Activated naive CD8-positive, alpha-beta T cell (primary cell): ENCODE measurements around the gene NEBL.
"Not testable (repeated sequence)": the region's sequence is repeated elsewhere in the genome, so short reads cannot be mapped to it uniquely, and the experiment has no call there.

Experiments used
- H3K27ac Mint-ChIP-seq: one replicate; pipeline ENCODE4 v1.8.0; 2021; ENCODE audit warnings: mixed read lengths
- H3K27me3 Mint-ChIP-seq: one replicate; pipeline ENCODE4 v1.8.0; 2021; ENCODE audit warnings: mixed read lengths
- H3K36me3 Mint-ChIP-seq: one replicate; pipeline ENCODE4 v1.8.0; 2021; ENCODE audit warnings: mixed read lengths
- H3K4me1 Mint-ChIP-seq: one replicate; pipeline ENCODE4 v1.8.0; 2021; ENCODE audit warnings: low read depth, mixed read lengths
- H3K4me3 Mint-ChIP-seq: one replicate; pipeline ENCODE4 v1.8.0; 2021; ENCODE audit warnings: mild to moderate bottlenecking, mixed read lengths
- H3K9me3 Mint-ChIP-seq: one replicate; pipeline ENCODE4 v1.8.0; 2021; ENCODE audit warnings: low read depth, mixed read lengths

NEBL gene, protein sequence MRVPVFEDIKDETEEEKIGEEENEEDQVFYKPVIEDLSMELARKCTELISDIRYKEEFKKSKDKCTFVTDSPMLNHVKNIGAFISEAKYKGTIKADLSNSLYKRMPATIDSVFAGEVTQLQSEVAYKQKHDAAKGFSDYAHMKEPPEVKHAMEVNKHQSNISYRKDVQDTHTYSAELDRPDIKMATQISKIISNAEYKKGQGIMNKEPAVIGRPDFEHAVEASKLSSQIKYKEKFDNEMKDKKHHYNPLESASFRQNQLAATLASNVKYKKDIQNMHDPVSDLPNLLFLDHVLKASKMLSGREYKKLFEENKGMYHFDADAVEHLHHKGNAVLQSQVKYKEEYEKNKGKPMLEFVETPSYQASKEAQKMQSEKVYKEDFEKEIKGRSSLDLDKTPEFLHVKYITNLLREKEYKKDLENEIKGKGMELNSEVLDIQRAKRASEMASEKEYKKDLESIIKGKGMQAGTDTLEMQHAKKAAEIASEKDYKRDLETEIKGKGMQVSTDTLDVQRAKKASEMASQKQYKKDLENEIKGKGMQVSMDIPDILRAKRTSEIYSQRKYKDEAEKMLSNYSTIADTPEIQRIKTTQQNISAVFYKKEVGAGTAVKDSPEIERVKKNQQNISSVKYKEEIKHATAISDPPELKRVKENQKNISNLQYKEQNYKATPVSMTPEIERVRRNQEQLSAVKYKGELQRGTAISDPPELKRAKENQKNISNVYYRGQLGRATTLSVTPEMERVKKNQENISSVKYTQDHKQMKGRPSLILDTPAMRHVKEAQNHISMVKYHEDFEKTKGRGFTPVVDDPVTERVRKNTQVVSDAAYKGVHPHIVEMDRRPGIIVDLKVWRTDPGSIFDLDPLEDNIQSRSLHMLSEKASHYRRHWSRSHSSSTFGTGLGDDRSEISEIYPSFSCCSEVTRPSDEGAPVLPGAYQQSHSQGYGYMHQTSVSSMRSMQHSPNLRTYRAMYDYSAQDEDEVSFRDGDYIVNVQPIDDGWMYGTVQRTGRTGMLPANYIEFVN

DNA sequence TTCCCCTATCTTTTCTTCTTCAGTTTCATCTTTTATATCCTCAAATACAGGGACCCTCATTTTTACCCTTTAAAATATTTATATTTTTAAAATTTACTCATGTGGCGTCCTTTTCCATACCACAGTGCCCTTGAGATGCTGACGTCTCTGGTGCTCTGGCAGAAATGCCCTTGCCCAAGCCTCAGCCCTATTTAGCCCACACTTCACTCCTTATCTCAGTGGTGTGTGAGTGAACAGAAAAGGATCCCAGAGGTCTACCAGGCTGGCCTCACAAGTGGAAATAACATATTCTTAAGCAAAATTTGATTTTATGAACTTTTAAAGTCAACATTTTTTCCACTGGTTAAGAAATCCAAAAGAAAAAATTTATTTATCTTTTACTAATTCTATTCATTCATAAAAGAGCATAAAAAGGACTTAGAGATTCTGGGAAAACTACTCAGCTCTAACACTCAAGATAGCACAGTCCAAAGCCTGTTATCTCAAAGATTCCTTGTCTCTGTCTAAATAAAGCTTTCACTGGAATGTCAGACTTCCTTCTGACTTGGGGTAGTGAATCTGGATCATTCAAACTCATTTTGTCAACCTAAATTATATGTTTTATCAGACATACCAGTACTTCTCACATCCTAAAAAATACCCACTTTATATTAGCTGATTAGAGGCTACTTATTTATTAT is at the start of gene NEBL:
NEBL (minus strand) TSS at position 166 of the 680 bp plus-strand sequence; CDS start at position 60, 106 bp downstream.
- no peaks in the 10 kb centered on the region for H3K9me3 Mint-ChIP-seq
- no peak within 1 kb of the TSS for H3K4me3 Mint-ChIP-seq
- no peak within 1 kb of the TSS for H3K27ac Mint-ChIP-seq
- H3K27me3 Mint-ChIP-seq = no peaks in the 10 kb centered on the region
- H3K36me3 Mint-ChIP-seq = no peaks in the 10 kb centered on the region
- no peaks in the 10 kb centered on the region for H3K4me1 Mint-ChIP-seq

DNA sequence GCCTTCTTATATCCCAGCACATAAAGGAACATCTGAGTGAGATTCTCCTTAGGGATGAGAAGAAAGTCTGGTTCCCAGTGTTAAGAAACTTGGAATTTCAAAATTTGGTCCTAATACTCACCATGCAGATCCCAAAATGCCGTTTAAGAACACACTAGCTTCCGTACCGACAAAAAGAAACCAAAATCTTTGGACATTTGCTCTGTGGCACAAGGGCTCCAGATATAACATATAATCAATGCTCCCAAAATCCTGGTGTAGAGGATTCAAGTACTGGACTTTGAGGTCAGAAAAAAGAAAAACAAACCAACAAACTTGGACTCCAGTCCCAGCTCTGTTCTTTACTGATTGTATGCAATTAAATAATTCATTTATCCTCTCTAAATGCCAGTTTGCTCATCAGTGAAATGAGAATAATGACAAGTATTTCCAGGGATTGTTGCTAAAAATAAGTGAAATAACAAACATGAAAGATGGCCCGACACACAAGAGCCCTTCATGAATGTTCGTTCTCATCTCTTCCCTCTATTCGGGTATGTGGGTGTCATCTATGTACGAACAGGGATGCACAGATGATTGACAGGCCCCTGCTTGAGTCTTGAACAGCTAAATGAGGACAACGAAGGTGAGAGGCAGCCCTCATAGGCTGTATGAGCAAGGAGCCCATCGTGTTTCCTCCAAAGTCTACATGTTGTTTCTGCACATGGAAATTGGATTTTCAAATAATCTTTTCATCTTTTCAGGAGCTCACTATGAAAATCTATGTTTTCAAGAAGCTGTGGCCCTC is 48.6 kb upstream of the NEBL start:
- Mint-ChIP-seq H3K27me3 (no peaks in the 10 kb centered on the region), H3K27ac (no peak overlapping the region), H3K4me3 (no peak overlapping the region), H3K4me1 (peaks cover 3% of the 10 kb centered on the region), H3K36me3 (no peaks in the 10 kb centered on the region), H3K9me3 (no peaks in the 10 kb centered on the region)

DNA sequence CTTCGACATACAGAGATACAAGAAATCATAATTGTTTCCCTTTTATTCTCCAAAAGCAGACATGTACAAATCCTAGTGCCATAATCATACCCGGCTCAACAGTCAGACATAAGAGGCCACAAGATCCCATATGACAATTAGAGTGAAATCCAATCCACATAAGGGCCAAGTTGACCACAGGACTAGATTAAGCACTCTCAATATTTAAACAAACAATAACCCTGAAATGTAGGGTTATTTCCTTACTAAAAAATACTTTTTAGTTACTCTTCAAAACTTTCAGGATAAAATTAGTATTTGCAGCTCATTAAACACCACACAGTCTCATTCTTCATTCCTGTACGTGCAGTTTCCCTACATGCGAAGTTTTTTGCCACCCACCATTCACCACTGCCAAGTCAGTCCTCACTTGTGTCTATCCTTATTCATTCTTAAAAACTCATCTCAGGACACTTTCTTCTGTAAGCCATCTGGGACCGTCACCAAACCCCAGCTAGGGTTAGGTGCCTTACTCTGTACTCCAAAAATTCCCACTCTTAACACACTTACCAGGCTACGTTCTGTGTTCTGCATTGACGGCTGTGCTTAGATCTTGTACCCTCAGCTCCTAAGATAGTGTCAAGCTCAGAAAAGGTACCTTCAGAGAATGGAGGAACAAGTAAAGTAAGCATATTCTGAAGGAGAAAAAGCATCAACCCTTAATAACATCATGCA is 47.8 kb upstream of the NEBL start:
- H3K36me3 Mint-ChIP-seq = no peaks in the 10 kb centered on the region
- H3K27ac Mint-ChIP-seq = no peak overlapping the region

DNA sequence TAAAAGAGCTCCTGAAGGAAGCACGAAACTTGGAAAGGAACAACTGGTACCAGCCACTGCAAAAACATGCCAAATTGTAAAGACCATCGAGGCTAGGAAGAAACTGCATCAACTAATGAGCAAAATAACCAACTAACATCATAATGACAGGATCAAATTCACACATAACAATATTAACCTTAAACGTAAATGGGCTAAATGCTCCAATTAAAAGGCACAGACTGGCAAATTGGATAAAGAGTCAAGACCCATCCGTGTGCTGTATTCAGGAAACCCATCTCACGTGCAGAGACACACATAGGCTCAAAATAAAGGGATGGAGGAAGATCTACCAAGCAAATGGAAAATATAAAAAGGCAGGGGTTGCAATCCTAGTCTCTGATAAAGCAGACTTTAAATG is 42.3 kb upstream of the NEBL start:
- not testable (repeated sequence) for H3K4me1 Mint-ChIP-seq, H3K27me3 Mint-ChIP-seq, H3K4me3 Mint-ChIP-seq, H3K9me3 Mint-ChIP-seq, H3K27ac Mint-ChIP-seq, H3K36me3 Mint-ChIP-seq

More for the DNA sequence above, 47.8 kb upstream of the NEBL start:
- Mint-ChIP-seq H3K4me3 (no peak overlapping the region), H3K27me3 (no peaks in the 10 kb centered on the region), H3K4me1 (peaks cover 3% of the 10 kb centered on the region), H3K9me3 (no peaks in the 10 kb centered on the region)

DNA sequence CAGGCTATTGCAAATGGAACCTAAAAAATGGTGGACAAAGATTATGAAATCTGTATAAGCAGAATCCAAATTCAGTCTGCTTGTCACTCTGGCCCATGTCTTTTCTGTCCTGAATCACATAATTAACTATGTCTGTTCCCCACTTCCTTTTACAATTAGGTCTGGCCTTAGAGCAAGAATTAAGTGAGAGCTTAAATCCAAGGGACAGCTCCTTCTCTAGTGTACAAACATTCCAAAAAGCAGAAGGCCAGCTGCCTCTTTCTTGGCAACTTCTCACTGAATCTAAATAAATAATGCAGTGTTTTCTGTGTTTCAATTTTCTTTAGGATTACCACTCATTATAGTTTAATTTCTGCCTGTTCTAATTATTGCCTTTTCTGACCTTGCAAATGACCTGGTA is 39.3 kb upstream of the NEBL start:
- no peak overlapping the region for H3K4me3 Mint-ChIP-seq
- H3K9me3 Mint-ChIP-seq = peaks cover 3% of the 10 kb centered on the region
- H3K27me3 Mint-ChIP-seq = no peaks in the 10 kb centered on the region
- H3K4me1 Mint-ChIP-seq = no peaks in the 10 kb centered on the region
- H3K27ac Mint-ChIP-seq = no peak overlapping the region
- no peaks in the 10 kb centered on the region for H3K36me3 Mint-ChIP-seq

DNA sequence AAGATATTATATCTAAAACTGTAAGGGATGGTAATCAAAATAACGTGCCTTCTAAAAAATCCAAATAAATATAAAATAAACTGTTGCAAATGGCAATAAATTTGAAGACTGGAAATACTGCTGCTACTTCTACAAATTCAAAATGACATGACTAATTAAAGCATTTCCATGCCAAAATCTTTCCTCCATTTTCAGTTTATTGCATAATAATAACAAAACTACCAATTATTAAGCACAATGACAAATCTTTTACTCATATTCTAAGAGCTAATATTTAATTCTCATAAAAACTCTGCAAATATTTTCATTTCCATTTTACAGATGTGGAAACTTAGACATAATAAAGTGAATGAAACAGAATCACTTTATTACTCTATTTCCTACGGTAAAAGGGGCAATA is 38.8 kb upstream of the NEBL start:
- Mint-ChIP-seq H3K9me3 (peaks cover 3% of the 10 kb centered on the region), H3K36me3 (no peaks in the 10 kb centered on the region), H3K27me3 (no peaks in the 10 kb centered on the region), H3K27ac (no peak overlapping the region), H3K4me3 (no peak overlapping the region), H3K4me1 (no peaks in the 10 kb centered on the region)

DNA sequence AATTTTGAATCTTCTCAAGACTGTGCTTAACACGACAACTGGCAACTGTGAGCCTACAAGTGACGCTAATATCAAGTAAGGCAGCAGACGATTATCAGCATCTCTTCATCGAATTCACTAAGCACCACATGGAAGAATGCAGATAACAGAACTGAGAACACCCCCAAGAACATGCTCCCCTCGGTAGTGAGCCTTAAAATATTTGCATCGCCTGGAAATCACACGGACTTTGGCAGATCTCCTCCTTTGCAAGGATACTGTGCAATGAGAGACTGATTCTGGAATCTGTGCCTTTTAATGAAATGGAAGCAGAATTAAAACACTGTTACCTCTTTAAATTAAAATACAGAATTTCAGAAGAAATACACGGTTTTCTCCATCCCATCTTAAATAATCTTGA is 38.2 kb upstream of the NEBL start:
- no peaks in the 10 kb centered on the region for H3K27me3 Mint-ChIP-seq
- H3K27ac Mint-ChIP-seq = no peak overlapping the region
- no peak overlapping the region for H3K4me3 Mint-ChIP-seq
- peaks cover 3% of the 10 kb centered on the region for H3K9me3 Mint-ChIP-seq
- H3K4me1 Mint-ChIP-seq = no peaks in the 10 kb centered on the region
- H3K36me3 Mint-ChIP-seq = no peaks in the 10 kb centered on the region

DNA sequence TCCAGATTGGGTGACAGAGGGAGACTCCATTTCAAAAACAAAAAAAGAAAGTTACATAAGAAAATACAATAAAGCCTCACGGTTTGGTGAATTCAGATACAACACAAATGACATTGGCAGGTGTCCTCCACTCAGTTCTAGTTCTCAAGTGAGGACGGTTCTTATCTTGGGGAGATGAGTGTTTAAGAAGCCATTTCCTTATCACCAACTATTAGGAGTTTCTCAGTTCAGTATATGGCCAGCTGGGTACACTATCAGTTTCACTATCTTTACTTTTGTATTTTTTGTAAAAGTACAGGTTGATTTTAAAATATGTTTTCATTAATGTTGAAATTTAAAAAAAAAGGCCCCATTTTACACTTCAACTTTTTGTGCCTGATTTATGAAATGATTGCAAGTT is 36.6 kb upstream of the NEBL start:
- Mint-ChIP-seq H3K36me3 (no peaks in the 10 kb centered on the region), H3K9me3 (peaks cover 3% of the 10 kb centered on the region), H3K27ac (no peak overlapping the region), H3K4me3 (no peak overlapping the region), H3K27me3 (no peaks in the 10 kb centered on the region), H3K4me1 (no peaks in the 10 kb centered on the region)

DNA sequence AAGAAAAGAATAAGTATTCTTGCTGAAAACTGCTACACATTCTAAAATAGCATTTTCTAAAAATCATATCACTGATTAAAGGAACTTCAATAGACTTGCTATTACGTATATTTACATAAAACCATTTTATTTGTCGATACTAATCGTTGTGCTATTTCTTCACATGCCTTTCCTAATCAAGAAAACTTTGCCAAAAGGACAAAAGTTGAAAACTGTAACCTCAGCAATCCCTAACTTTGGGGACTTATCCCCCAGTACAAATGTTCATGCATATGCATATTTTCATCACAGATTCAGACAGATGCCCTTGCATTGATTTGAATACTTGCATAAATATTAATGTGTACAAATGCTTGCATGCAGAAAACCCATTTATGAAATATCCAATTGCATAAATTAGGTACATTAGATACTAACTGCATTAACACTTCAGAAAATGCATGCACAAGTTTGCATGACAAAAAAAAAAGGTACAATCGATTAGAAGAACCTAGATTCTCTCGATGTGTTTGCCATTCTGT is 35.6 kb upstream of the NEBL start:
- no peaks in the 10 kb centered on the region for H3K36me3 Mint-ChIP-seq

DNA sequence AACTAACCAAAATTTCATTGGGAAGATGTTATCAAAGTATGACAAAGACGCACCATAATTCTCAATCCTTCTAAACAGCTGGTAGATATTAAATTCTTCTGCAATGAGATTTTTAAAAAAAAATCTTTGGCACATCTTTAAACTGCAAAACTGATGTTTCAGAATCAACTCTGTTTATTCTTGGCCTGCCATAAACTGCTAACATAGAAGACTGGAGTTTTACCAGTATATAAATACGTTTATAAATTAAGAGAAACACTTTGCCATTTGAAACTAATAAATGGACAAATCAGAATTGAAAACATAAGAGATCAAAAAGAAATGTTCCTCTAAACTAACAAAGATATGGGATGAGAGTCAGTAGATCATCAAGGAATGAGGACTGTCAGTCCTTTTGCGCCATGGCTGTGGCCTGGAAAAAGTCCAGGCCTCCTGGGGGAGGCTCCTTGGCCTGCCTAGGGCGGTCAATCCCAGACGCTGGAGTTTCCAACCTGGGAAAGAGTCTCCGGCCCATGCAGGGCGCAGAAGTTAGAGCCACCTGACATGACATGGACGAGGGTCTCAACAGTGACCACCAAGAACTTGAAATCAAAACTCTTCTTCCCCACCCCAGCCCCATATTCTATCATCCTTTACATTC is 34.2 kb upstream of the NEBL start:
- no peak overlapping the region for H3K4me3 Mint-ChIP-seq
- no peaks in the 10 kb centered on the region for H3K36me3 Mint-ChIP-seq
- H3K4me1 Mint-ChIP-seq = no peaks in the 10 kb centered on the region
- H3K9me3 Mint-ChIP-seq = peaks cover 3% of the 10 kb centered on the region
- H3K27me3 Mint-ChIP-seq = no peaks in the 10 kb centered on the region
- H3K27ac Mint-ChIP-seq = no peak overlapping the region

More for the DNA sequence above, 35.6 kb upstream of the NEBL start:
- Mint-ChIP-seq H3K27me3 (no peaks in the 10 kb centered on the region), H3K27ac (no peak overlapping the region), H3K4me1 (no peaks in the 10 kb centered on the region), H3K4me3 (no peak overlapping the region), H3K9me3 (peaks cover 3% of the 10 kb centered on the region)

DNA sequence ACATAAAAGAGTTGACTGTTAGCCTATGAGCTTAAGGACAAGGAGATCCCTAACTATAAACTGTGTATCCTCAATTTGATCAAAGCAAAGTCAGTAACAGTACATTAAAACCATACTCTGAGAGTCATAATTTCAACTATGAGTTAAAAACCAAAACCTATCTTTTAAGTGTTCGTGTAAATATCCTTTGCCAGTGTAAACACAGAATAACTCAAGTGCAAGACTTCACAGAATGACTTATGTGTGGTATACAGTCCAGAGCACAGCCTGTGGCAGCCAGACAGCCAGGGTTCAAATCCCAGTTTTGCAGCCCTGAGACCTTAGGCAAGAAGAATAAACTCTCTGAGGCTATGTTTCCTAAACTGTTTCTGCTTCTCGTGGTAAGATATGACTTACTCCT is 30.3 kb upstream of the NEBL start:
- Mint-ChIP-seq H3K4me3 (no peak overlapping the region), H3K9me3 (peaks cover 3% of the 10 kb centered on the region), H3K27ac (no peak overlapping the region), H3K4me1 (no peaks in the 10 kb centered on the region), H3K27me3 (no peaks in the 10 kb centered on the region), H3K36me3 (no peaks in the 10 kb centered on the region)

DNA sequence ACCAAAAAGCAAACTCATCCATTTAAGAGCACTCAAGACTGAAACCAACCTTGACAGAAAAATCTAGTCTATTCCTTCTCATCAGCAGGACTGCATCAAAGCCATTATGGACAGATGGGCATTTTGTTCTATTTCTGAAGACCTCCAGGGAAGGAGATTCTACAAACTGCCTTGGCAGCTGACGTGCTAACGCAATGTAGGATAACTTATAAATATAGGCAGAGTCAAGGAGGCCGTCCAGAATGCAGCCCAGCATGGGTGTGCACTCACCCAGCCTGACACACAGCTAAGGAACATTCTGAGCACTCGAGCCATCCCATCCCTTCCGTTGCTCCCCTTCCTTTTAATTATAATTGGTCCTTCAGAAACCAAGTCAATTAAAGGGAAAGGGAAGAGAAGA is 25.3 kb upstream of the NEBL start:
- no peaks in the 10 kb centered on the region for H3K36me3 Mint-ChIP-seq
- no peaks in the 10 kb centered on the region for H3K9me3 Mint-ChIP-seq
- no peak overlapping the region for H3K27ac Mint-ChIP-seq
- no peaks in the 10 kb centered on the region for H3K4me1 Mint-ChIP-seq
- H3K27me3 Mint-ChIP-seq = no peaks in the 10 kb centered on the region
- H3K4me3 Mint-ChIP-seq = no peak overlapping the region

DNA sequence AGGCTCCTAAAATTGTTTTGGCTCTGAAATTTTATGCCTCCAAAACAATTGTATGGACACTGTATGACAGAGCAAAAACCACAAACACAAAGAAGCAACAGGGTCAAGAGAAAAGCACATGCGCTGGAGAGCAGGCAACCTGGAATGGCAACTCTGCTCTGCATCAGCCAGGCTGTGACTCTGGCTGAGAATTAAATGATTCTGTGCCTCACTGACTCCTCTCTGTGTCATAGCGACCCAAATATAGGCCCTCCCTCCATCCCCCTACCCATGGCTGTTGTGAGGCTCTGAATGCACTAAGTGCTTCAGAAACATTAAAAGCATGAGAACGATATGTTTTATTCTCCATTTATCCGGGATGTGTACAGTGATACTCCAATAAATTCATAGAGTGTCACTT is 24.9 kb upstream of the NEBL start:
- H3K27me3 Mint-ChIP-seq = no peaks in the 10 kb centered on the region
- no peaks in the 10 kb centered on the region for H3K4me1 Mint-ChIP-seq
- H3K27ac Mint-ChIP-seq = no peak overlapping the region
- H3K9me3 Mint-ChIP-seq = no peaks in the 10 kb centered on the region
- no peak overlapping the region for H3K4me3 Mint-ChIP-seq
- H3K36me3 Mint-ChIP-seq = no peaks in the 10 kb centered on the region
